GM18502 (cell line): Measurements from ENCODE around the gene SLX9.

Experiments
- ATAC-seq: cut with Tn5 transposase; IDR thresholded peaks from one replicate; pipeline ENCODE4 v1.9.1; 2021; ENCODE audit warnings: mild to moderate bottlenecking; ENCODE audit not compliant: unreplicated experiment, poor library complexity

Gene SLX9

GRCh38 chr21:44956356-44957046 lies 16.7 kb downstream of the SLX9 start:
- no peak for ATAC-seq

- no peak for ATAC-seq
Observed at GRCh38 chr21:44957047-44957831, 17.4 kb downstream of the SLX9 start.

- no peak for ATAC-seq
Observed at GRCh38 chr21:44957901-44958451, 18.1 kb downstream of the SLX9 start.

GRCh38 chr21:44958471-44959191 lies 18.8 kb downstream of the SLX9 start:
- ATAC-seq, result no peak

- no peak for ATAC-seq
Observed at GRCh38 chr21:44959376-44960091, 19.7 kb downstream of the SLX9 start.

- no peak for ATAC-seq
Observed at GRCh38 chr21:44960141-44961092, 20.6 kb downstream of the SLX9 start.

- ATAC-seq, result no peak
Observed at GRCh38 chr21:44962403-44962966, 22.7 kb downstream of the SLX9 start.

GRCh38 chr21:44964381-44964780 lies 24.6 kb downstream of the SLX9 start:
- no peak for ATAC-seq

GRCh38 chr21:44965251-44966022 lies 25.6 kb downstream of the SLX9 start:
- no peak for ATAC-seq

GRCh38 chr21:44966135-44967081 lies 26.6 kb downstream of the SLX9 start:
- no peak for ATAC-seq

- no peak for ATAC-seq
Observed at GRCh38 chr21:44967082-44968047, 27.5 kb downstream of the SLX9 start.

GRCh38 chr21:44969066-44969670 lies 29.3 kb downstream of the SLX9 start:
- no peak for ATAC-seq

GRCh38 chr21:44969931-44970755 lies 30.3 kb downstream of the SLX9 start:
- ATAC-seq, result no peak

- ATAC-seq, result no peak
Observed at GRCh38 chr21:44970766-44971671, 31.2 kb downstream of the SLX9 start.
